ENCODE measurements around the gene WSCD1.

- TF ChIP-seq EP300 (IDR thresholded peaks at IDR 0.05) (no peak), CTCF (IDR thresholded peaks at IDR 0.05) (no peak), POLR2AphosphoS5 (IDR thresholded peaks at IDR 0.05) (no peak)
These were observed 65.1 kb downstream of the WSCD1 start for GRCh38 chr17:6135236-6135635.

All from upper lobe of left lung (tissue), 4 donors.